ENCODE results near the gene WIPF2. TPM values are rescaled to one million over a fixed set of nuclear protein-coding genes. Genes with fewer than 3 reads are reported as not detected.

The WIPF2 gene
- total RNA-seq, 1 experiment from 2014 or later = 30.4 TPM

GRCh38 chr17:40287494-40288369, 68.6 kb downstream of the WIPF2 start, which contains the start of gene CDC6 (continued):
- TF ChIP-seq REST (IDR thresholded peaks at IDR 0.05; ENCODE audit: low read depth) (no peak), CBX3 (IDR thresholded peaks at IDR 0.05; ENCODE audit: low read depth) (peak; percentile 35; the same call in 1 of the 2 replicates), ZNF274 (IDR thresholded peaks at IDR 0.05; ENCODE audit: low read depth, low read length) (no peak)

- H2AFZ ChIP-seq (ENCODE audit: low read depth, low read length, poor library complexity, severe bottlenecking) = no peak overlapping the region
- CTCF ChIA-PET = interaction anchor here (0.8 to 3.6 kb wide), 4 partner anchors 72 to 277 kb away, joined by 3 to 18 read pairs (median 10); partner anchors contain the start of gene WIPF2
- H3K27ac ChIP-seq (ENCODE audit: low read depth, low read length) = peak overlapping the region; percentile 15; the same call in 1 of the 2 replicates
- peak; percentile 91 for TF ChIP-seq RAD21 (IDR thresholded peaks at IDR 0.05; ENCODE audit: low read depth)
- no peak for TF ChIP-seq SIN3A (IDR thresholded peaks at IDR 0.05; ENCODE audit: low read depth)
- peak; percentile 9; the same call in 1 of the 2 replicates for TF ChIP-seq CEBPB (IDR thresholded peaks at IDR 0.05; ENCODE audit: low read depth)
- peak; percentile 42 for TF ChIP-seq SP1 (IDR thresholded peaks at IDR 0.05; ENCODE audit: low read depth)
- TF ChIP-seq CTCF (IDR thresholded peaks at IDR 0.05 in 2 of 3, conservative IDR thresholded peaks at IDR 0.05 in 1 of 3; ENCODE audit: borderline replicate concordance in 1 of 3, insufficient read depth in 1 of 3, low read depth in 2 of 3, low read length in 2 of 3) = peak; percentile 58 to 90 (median 69)
- 0 out of 2 replicates have a peak, but pooled peaks have one; percentile 15 for TF ChIP-seq MAX (IDR thresholded peaks at IDR 0.05)
- H3K79me2 ChIP-seq (ENCODE audit: insufficient read depth, low read length) = peaks cover 66% of the 10 kb centered on the region
- DNase-seq (ENCODE audit: low read depth, low spot score) (peak; percentile 69), ATAC-seq (no peak)
- no peak overlapping the region for H3K4me3 ChIP-seq (replicated peaks in 1 of 2; ENCODE audit: low read depth in 1 of 2, low read length in 2 of 2)
- H3K9ac ChIP-seq (ENCODE audit: low read length) = no peak overlapping the region
- RAD21 ChIA-PET (ENCODE audit: low non-redundant PET in 1 of 2, low total read pairs in 2 of 2, uncharacterized antibody in 2 of 2, unreplicated experiment in 2 of 2) = interaction anchor here (1.0 to 1.1 kb wide), 2 partner anchors 178 to 179 kb away, joined by 4 read pairs; no protein-coding TSS in a partner anchor
- peaks cover 33 to 54% of the 10 kb centered on the region in 2 experiments for H3K36me3 ChIP-seq (ENCODE audit: control insufficient read depth in 1 of 2, insufficient read depth in 2 of 2, low read length in 2 of 2)
- H3K4me1 ChIP-seq (ENCODE audit: control insufficient read depth in 1 of 2, insufficient read depth in 2 of 2, low read length in 2 of 2) = peaks cover 14 to 19% of the 10 kb centered on the region in 2 experiments
- H3K27me3 ChIP-seq (ENCODE audit: insufficient read depth, low read length) = no peaks in the 10 kb centered on the region
- intact Hi-C loops (cut with micrococcal nuclease) = loop anchor here (1.0 to 5.0 kb wide), 3 partner anchors 88 to 278 kb away; no protein-coding TSS in a partner anchor
- H3K4me2 ChIP-seq (ENCODE audit: low read length) = no peak overlapping the region
- H4K20me1 ChIP-seq (ENCODE audit: insufficient read depth) = peaks cover 8% of the 10 kb centered on the region; the same call in 1 of the 2 replicates
- no peaks in the 10 kb centered on the region for H3K9me2 ChIP-seq (ENCODE audit: insufficient read depth)
- no TSS peak for BruUV-seq (replicated peaks)
- POLR2A ChIA-PET = interaction anchor here (0.5 to 1.0 kb wide), 3 partner anchors 9 to 12 kb away, joined by 3 read pairs; no protein-coding TSS in a partner anchor
- no peaks in the 10 kb centered on the region for H3K9me3 ChIP-seq (ENCODE audit: control insufficient read depth in 1 of 2, insufficient read depth in 1 of 2, low read depth in 1 of 2, low read length in 2 of 2)
These were observed 71.7 kb downstream of the WIPF2 start for GRCh38 chr17:40290629-40291280.

Data from HCT116 (cell line).